DND-41 (cell line): Measurements from ENCODE around the gene MTOR.

Experiments
- CTCF ChIP-seq: IDR thresholded peaks from 2 replicates; pipeline ENCODE4 v1.5.1; 2012; ENCODE audit warnings: borderline replicate concordance, low read length, moderate library complexity, mild to moderate bottlenecking; ENCODE audit not compliant: poor library complexity, severe bottlenecking; ENCODE audit errors: extremely low read depth
- EZH2 ChIP-seq: IDR thresholded peaks from 3 replicates; pipeline ENCODE4 v1.6.1; 2012; ENCODE audit warnings: borderline replicate concordance, low read depth, mild to moderate bottlenecking, moderate library complexity, low read length, inconsistent platforms; ENCODE audit not compliant: severe bottlenecking

GRCh38 chr1:11057477-11057876 lies 204.9 kb downstream of the MTOR start:
- no peak for TF ChIP-seq CTCF
- no peak for TF ChIP-seq EZH2
